ENCODE measurements around the gene MIER2.

MIER2 gene

GRCh38 chr19:391726-392374, 47.3 kb upstream of the MIER2 start:
- no peak overlapping the region for H3K9ac ChIP-seq (ENCODE audit: low read depth, low read length)
- no peaks in the 10 kb centered on the region for H3K27me3 ChIP-seq (ENCODE audit: insufficient read depth, low read length, poor library complexity)
- H3K9me3 ChIP-seq (ENCODE audit: insufficient read depth, low read length, severe bottlenecking), result peaks cover 15% of the 10 kb centered on the region

DNA sequence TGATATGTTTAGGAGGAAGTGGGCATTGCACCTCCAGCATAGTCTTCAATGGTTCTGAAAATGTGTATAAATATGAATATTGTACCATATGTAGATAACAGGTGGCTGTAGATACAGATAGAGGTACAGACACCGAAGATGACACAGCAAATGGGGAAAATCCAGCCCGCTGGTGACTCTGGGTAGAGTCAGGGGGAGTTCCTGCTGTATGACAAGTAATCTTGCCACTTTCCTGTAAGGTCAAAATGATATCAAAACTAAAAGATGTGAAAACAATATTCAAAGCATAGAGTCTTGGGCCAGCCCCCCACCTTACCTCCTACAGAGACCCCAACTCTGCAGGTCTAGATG, 46.6 kb upstream of the MIER2 start:
- Histone ChIP-seq H3K4me1 (ENCODE audit: insufficient read depth, low read length) (no peaks in the 10 kb centered on the region), H3K4me3 (ENCODE audit: low read depth in 1 of 2, low read length in 2 of 2) (no peak overlapping the region), H3K4me2 (ENCODE audit: insufficient read depth, low read length) (no peak overlapping the region), H3K9ac (ENCODE audit: low read depth, low read length) (no peak overlapping the region), H3K36me3 (ENCODE audit: insufficient read depth, low read length) (no peaks in the 10 kb centered on the region), H2AFZ (ENCODE audit: low read depth, low read length) (no peak overlapping the region), H3K27me3 (ENCODE audit: insufficient read depth, low read length, poor library complexity) (no peaks in the 10 kb centered on the region), H3K79me2 (ENCODE audit: insufficient read depth, low read length) (no peaks in the 10 kb centered on the region), H3K27ac (ENCODE audit: low read length) (no peak overlapping the region), H4K20me1 (ENCODE audit: insufficient read depth, low read length) (no peaks in the 10 kb centered on the region), H3K9me3 (ENCODE audit: insufficient read depth, low read length, severe bottlenecking) (peaks cover 15% of the 10 kb centered on the region)
- DNase-seq (no peak), ATAC-seq (ENCODE audit: insufficient read depth, low read depth) (no peak)
- TF ChIP-seq EZH2 (IDR thresholded peaks at IDR 0.05; ENCODE audit: borderline replicate concordance, low read depth, low read length, severe bottlenecking) (no peak), CTCF (IDR thresholded peaks at IDR 0.05; ENCODE audit: borderline replicate concordance, extremely low read depth, low read length, poor library complexity, severe bottlenecking) (no peak)

More at GRCh38 chr19:391726-392374, 47.3 kb upstream of the MIER2 start:
- Histone ChIP-seq H3K79me2 (ENCODE audit: insufficient read depth, low read length) (no peaks in the 10 kb centered on the region), H3K27ac (ENCODE audit: low read length) (no peak overlapping the region), H3K4me3 (ENCODE audit: low read depth in 1 of 2, low read length in 2 of 2) (no peak overlapping the region), H2AFZ (ENCODE audit: low read depth, low read length) (no peak overlapping the region), H4K20me1 (ENCODE audit: insufficient read depth, low read length) (no peaks in the 10 kb centered on the region), H3K36me3 (ENCODE audit: insufficient read depth, low read length) (no peaks in the 10 kb centered on the region), H3K4me1 (ENCODE audit: insufficient read depth, low read length) (no peaks in the 10 kb centered on the region), H3K4me2 (ENCODE audit: insufficient read depth, low read length) (no peak overlapping the region)
- DNase-seq (no peak), ATAC-seq (ENCODE audit: insufficient read depth, low read depth) (no peak)
- no peak for TF ChIP-seq CTCF (IDR thresholded peaks at IDR 0.05; ENCODE audit: borderline replicate concordance, extremely low read depth, low read length, poor library complexity, severe bottlenecking)
- no peak for TF ChIP-seq EZH2 (IDR thresholded peaks at IDR 0.05; ENCODE audit: borderline replicate concordance, low read depth, low read length, severe bottlenecking)

GRCh38 chr19:390386-391206, 46.0 kb upstream of the MIER2 start:
- H3K9ac ChIP-seq (ENCODE audit: low read depth, low read length), result no peak overlapping the region
- TF ChIP-seq CTCF (IDR thresholded peaks at IDR 0.05; ENCODE audit: borderline replicate concordance, extremely low read depth, low read length, poor library complexity, severe bottlenecking) (no peak), EZH2 (IDR thresholded peaks at IDR 0.05; ENCODE audit: borderline replicate concordance, low read depth, low read length, severe bottlenecking) (no peak)
- DNase-seq, result no peak

More at GRCh38 chr19:390386-391206, 46.0 kb upstream of the MIER2 start:
- H3K4me2 ChIP-seq (ENCODE audit: insufficient read depth, low read length), result no peak overlapping the region
- peaks cover 13% of the 10 kb centered on the region for H3K9me3 ChIP-seq (ENCODE audit: insufficient read depth, low read length, severe bottlenecking)
- no peaks in the 10 kb centered on the region for H3K4me1 ChIP-seq (ENCODE audit: insufficient read depth, low read length)
- no peaks in the 10 kb centered on the region for H3K36me3 ChIP-seq (ENCODE audit: insufficient read depth, low read length)
- no peaks in the 10 kb centered on the region for H3K79me2 ChIP-seq (ENCODE audit: insufficient read depth, low read length)
- H3K27ac ChIP-seq (ENCODE audit: low read length), result no peak overlapping the region
- ATAC-seq (ENCODE audit: insufficient read depth, low read depth), result no peak
- H2AFZ ChIP-seq (ENCODE audit: low read depth, low read length), result no peak overlapping the region
- no peaks in the 10 kb centered on the region for H3K27me3 ChIP-seq (ENCODE audit: insufficient read depth, low read length, poor library complexity)
- H3K4me3 ChIP-seq (ENCODE audit: low read depth in 1 of 2, low read length in 2 of 2), result no peak overlapping the region
- no peaks in the 10 kb centered on the region for H4K20me1 ChIP-seq (ENCODE audit: insufficient read depth, low read length)
